SK-N-SH (cell line): ENCODE measurements around the gene LARP6. TPM values are rescaled to one million over a fixed set of nuclear protein-coding genes. Genes with fewer than 3 reads are reported as not detected.

Experiments used
- CTCF ChIA-PET: fragments of 300-600, 350-600 bp; formaldehyde crosslinking; extraction: SDS; loops from one replicate; lab custom pipeline; 2021; lab: Yijun Ruan, JAX
- POLR2A ChIA-PET: fragments of 350-600 bp; sonication (Branson Sonifier 250); formaldehyde crosslinking; extraction: SDS; loops from one replicate; lab custom pipeline; 2020; ENCODE audit warnings: antibody characterized with exemption, inconsistent platforms; lab: Yijun Ruan, JAX
- DNase-seq: peaks from one replicate; pipeline ENCODE4 v3.0.0; 2012
- H2AFZ ChIP-seq: fragments of 200-600 bp; sonication (generic); 2 replicates; pipeline ENCODE4 v1.8.1; 2016; ENCODE audit warnings: antibody characterized with exemption, mild to moderate bottlenecking, low read depth
- H3F3A ChIP-seq: fragments of 200-600 bp; sonication (generic); replicated peaks from 2 replicates; pipeline ENCODE3; 2016; ENCODE audit warnings: antibody characterized with exemption, mild to moderate bottlenecking; ENCODE audit not compliant: insufficient read depth
- H3K27ac ChIP-seq, 2 experiments: fragments of 200-500 bp in 1 of 2; fragments of 200-600 bp in 1 of 2; sonication (Bioruptor generic) in 1 of 2; sonication (generic), shearing (Covaris generic) in 1 of 2; 2 replicates each; pipeline versions ENCODE4 v1.5.1 to v1.6.1; 2014 to 2016; ENCODE audit warnings: low read depth in 2 of 2, inconsistent platforms in 1 of 2, low read length in 1 of 2, mild to moderate bottlenecking in 1 of 2, mixed read lengths in 1 of 2
- H3K27me3 ChIP-seq: fragments of 200-600 bp; sonication (generic), shearing (Covaris generic); 2 replicates; pipeline ENCODE4 v1.6.1; 2016; ENCODE audit warnings: mixed run types; ENCODE audit not compliant: insufficient read depth
- H3K36me3 ChIP-seq, 2 experiments: fragments of 200-500 bp in 1 of 2; fragments of 200-600 bp in 1 of 2; sonication (Bioruptor generic) in 1 of 2; sonication (generic) in 1 of 2; replicated peaks in 1 of 2; 2 replicates each; pipeline versions ENCODE3 to v1.5.1; 2014 to 2016; ENCODE audit warnings: low read length in 1 of 2, mild to moderate bottlenecking in 1 of 2; ENCODE audit not compliant: insufficient read depth in 2 of 2, control insufficient read depth in 1 of 2
- H3K4me1 ChIP-seq, 2 experiments: fragments of 200-500 bp in 1 of 2; fragments of 200-600 bp in 1 of 2; sonication (Bioruptor generic) in 1 of 2; sonication (generic), shearing (Covaris generic) in 1 of 2; 2 replicates each; pipeline versions ENCODE4 v1.5.1 to v1.6.1; 2014 to 2016; ENCODE audit warnings: low read depth in 1 of 2, low read length in 1 of 2, mixed run types in 1 of 2; ENCODE audit not compliant: insufficient read depth in 2 of 2, control insufficient read depth in 1 of 2
- H3K4me2 ChIP-seq: fragments of 200-600 bp; sonication (generic), shearing (Covaris generic); 2 replicates; pipeline ENCODE4 v1.6.1; 2017; ENCODE audit warnings: mixed run types
- H3K4me3 ChIP-seq, 2 experiments: fragments of 200-500 bp in 1 of 2; fragments of 200-600 bp in 1 of 2; sonication (Bioruptor generic) in 1 of 2; sonication (generic), shearing (Covaris generic) in 1 of 2; 2 replicates each; pipeline versions ENCODE4 v1.5.1 to v1.8.1; 2014 to 2016; ENCODE audit warnings: low read depth in 2 of 2, inconsistent platforms in 1 of 2, low read length in 1 of 2, mild to moderate bottlenecking in 1 of 2, mixed read lengths in 1 of 2, moderate library complexity in 1 of 2
- H3K79me2 ChIP-seq: fragments of 200-600 bp; sonication (generic); 2 replicates; pipeline ENCODE4 v1.8.1; 2017; ENCODE audit warnings: mild to moderate bottlenecking; ENCODE audit not compliant: insufficient read depth
- H3K9ac ChIP-seq: fragments of 200-600 bp; sonication (generic); 2 replicates; pipeline ENCODE4 v1.6.1; 2017; ENCODE audit warnings: mixed run types
- H3K9me2 ChIP-seq: fragments of 200-600 bp; sonication (generic); 2 replicates; pipeline ENCODE4 v1.6.1; 2017; ENCODE audit warnings: mixed run types
- H3K9me3 ChIP-seq: fragments of 200-600 bp; sonication (generic); 2 replicates; pipeline ENCODE4 v1.6.1; 2017; ENCODE audit warnings: mixed run types, mild to moderate bottlenecking, moderate library complexity
- H4K20me1 ChIP-seq: fragments of 200-600 bp; sonication (generic); 2 replicates; pipeline ENCODE4 v1.6.1; 2017; ENCODE audit warnings: mild to moderate bottlenecking, mixed run types; ENCODE audit not compliant: insufficient read depth
- EP300 ChIP-seq, 2 experiments: IDR thresholded peaks; 2 replicates each; pipeline versions ENCODE4 v1.4.0 to v1.6.1; 2012; ENCODE audit warnings: borderline replicate concordance in 1 of 2, low read depth in 1 of 2, low read length in 1 of 2
- EZH2phosphoT487 ChIP-seq: fragments of 200-600 bp; sonication (generic); IDR thresholded peaks from 2 replicates; pipeline ENCODE4 v1.6.1; 2017; ENCODE audit warnings: low read depth, mixed run types, mild to moderate bottlenecking, antibody characterized with exemption, moderate library complexity, borderline replicate concordance
- FOSL2 ChIP-seq: IDR thresholded peaks from 2 replicates; pipeline ENCODE4 v1.4.0; 2012; ENCODE audit warnings: low read depth, mild to moderate bottlenecking, moderate library complexity, borderline replicate concordance
- FOXJ3 ChIP-seq: sonication (generic); formaldehyde crosslinking; IDR thresholded peaks from 2 replicates; pipeline ENCODE4 v1.5.1; 2020; ENCODE audit warnings: mild to moderate bottlenecking, missing genetic modification reagents
- MEF2A ChIP-seq: IDR thresholded peaks from 2 replicates; pipeline ENCODE4 v1.4.0; 2012; ENCODE audit warnings: low read depth, borderline replicate concordance
- POLR2AphosphoS5 ChIP-seq: IDR thresholded peaks from 2 replicates; pipeline ENCODE4 v1.6.1; 2012; ENCODE audit warnings: low read depth, low read length
- RAD21 ChIP-seq: IDR thresholded peaks from 2 replicates; pipeline ENCODE4 v1.6.1; 2012; ENCODE audit warnings: mild to moderate bottlenecking, low read length
- RCOR1 ChIP-seq: fragments of 150-350 bp; IDR thresholded peaks from 2 replicates; pipeline ENCODE4 v1.6.1; 2017; ENCODE audit warnings: antibody characterized with exemption, low read length
- SMC3 ChIP-seq: IDR thresholded peaks from 2 replicates; pipeline ENCODE4 v1.6.1; 2012; ENCODE audit warnings: low read depth, low read length, improper control_type of control experiment
- TAF1 ChIP-seq: IDR thresholded peaks from 2 replicates; pipeline ENCODE4 v1.6.1; 2012; ENCODE audit warnings: low read depth, mild to moderate bottlenecking, low read length, moderate library complexity, borderline replicate concordance
- YY1 ChIP-seq: IDR thresholded peaks from 2 replicates; pipeline ENCODE4 v1.4.0; 2012; ENCODE audit warnings: low read depth, mild to moderate bottlenecking
- WGBS: methylation state at CpG from one replicate; pipeline ENCODE4 v1.1.6; 2017; ENCODE audit warnings: low lambda C conversion rate; 5-methylcytosine and 5-hydroxymethylcytosine counted together
- polyA plus RNA-seq, 3 experiments: library from polyadenylated mRNA; depleted of rRNA; stranded (reverse); fragments of >200 nt; gene quantifications; 2 replicates each; pipeline ENCODE4 v1.2.3, GENCODE V29; 2012
- TF ChIP-seq, protein P1 (sequence below): fragments of 150-350 bp; IDR thresholded peaks from 2 replicates; pipeline ENCODE4 v1.6.1; 2016; ENCODE audit warnings: mild to moderate bottlenecking, low read depth, low read length
- TF ChIP-seq, protein P2 (sequence below): IDR thresholded peaks from 2 replicates; pipeline ENCODE4 v1.4.0; 2012; ENCODE audit warnings: low read depth, borderline replicate concordance
- TF ChIP-seq, protein P3 (sequence below): IDR thresholded peaks from 2 replicates; pipeline ENCODE4 v1.4.0; 2012; ENCODE audit warnings: low read depth

The LARP6 gene
- polyA plus RNA-seq, 1 of the 3 experiments (the other 2 are of a cell fraction): 236 TPM

DNA sequence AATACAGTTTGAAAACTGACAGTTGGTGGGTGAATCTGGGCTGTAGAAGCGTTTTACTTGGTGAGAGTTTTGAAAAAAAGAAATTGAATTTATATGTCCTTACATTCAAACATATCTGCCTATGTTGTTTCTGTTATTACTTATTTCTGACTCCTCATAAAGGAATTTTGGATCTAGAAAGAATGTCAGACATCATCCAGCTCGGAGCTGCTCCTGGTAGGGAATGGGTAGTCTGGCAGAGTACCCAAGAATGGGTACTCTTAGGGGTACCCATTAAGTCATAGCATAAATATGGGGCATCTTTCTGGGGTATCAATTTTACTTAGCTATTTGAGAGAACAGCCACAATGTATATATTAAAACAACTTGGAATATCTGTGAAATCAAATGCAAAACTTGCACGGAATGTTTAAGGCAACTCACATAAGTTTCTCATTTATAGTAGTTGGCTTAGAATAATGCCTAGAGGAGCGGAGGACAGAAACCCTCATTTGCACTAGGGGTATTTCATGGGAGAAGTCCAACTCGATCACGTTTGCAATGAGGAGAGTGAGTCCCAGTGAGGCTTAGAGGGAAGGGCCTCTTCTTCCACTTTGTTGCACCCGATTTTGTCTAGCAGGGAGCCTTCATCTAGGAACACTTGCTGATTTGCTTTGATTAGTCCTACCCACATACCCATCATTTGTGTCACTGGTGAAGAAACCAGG lies 2.4 kb upstream of the LARP6 start (continued):
- TF ChIP-seq EP300 (IDR thresholded peaks at IDR 0.05; ENCODE audit: borderline replicate concordance in 1 of 2, low read depth in 1 of 2, low read length in 1 of 2) (peak in 1 of 2 experiments; percentile 62; a peak in 2 of 4 replicates), FOSL2 (peak; percentile 70; the same call in 1 of the 2 replicates), POLR2AphosphoS5 (no peak; the same call in 1 of the 2 replicates), FOXJ3 (CRISPR knock-in tag) (no peak)
- TF ChIP-seq, protein P1, sequence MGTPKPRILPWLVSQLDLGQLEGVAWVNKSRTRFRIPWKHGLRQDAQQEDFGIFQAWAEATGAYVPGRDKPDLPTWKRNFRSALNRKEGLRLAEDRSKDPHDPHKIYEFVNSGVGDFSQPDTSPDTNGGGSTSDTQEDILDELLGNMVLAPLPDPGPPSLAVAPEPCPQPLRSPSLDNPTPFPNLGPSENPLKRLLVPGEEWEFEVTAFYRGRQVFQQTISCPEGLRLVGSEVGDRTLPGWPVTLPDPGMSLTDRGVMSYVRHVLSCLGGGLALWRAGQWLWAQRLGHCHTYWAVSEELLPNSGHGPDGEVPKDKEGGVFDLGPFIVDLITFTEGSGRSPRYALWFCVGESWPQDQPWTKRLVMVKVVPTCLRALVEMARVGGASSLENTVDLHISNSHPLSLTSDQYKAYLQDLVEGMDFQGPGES: no peak
- TF ChIP-seq, protein P2, sequence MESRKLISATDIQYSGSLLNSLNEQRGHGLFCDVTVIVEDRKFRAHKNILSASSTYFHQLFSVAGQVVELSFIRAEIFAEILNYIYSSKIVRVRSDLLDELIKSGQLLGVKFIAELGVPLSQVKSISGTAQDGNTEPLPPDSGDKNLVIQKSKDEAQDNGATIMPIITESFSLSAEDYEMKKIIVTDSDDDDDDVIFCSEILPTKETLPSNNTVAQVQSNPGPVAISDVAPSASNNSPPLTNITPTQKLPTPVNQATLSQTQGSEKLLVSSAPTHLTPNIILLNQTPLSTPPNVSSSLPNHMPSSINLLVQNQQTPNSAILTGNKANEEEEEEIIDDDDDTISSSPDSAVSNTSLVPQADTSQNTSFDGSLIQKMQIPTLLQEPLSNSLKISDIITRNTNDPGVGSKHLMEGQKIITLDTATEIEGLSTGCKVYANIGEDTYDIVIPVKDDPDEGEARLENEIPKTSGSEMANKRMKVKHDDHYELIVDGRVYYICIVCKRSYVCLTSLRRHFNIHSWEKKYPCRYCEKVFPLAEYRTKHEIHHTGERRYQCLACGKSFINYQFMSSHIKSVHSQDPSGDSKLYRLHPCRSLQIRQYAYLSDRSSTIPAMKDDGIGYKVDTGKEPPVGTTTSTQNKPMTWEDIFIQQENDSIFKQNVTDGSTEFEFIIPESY: 0 out of 2 replicates have a peak, but pooled peaks have one; percentile 2
- TF ChIP-seq, all 33 proteins: peak for 9

DNA sequence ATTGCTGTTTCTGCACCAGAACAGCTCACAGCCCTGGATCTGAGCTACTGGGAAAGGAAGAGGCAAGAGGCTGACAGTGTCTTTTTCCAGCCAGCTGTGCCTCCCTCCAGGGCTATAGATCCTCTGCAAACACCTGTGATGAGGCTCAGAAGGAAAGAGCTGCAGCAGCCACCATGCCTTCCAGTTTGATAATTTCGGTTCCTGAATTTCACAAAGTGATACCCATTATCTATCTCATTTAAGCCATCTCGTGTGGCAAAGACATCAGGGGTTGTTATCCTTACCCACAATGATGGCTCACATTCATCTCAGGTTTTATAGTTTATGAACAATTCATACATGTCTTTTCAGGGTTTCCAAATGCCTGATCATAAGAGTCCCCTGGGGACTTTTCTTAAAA lies 1.8 kb upstream of the LARP6 start:
- no peaks in the 10 kb centered on the region for H3K9me3 ChIP-seq
- ChIA-PET POLR2A (no interaction called here), CTCF (interaction anchor here (0.6 to 2.2 kb wide), 3 partner anchors 13 to 19 kb away, joined by 3 to 12 read pairs (median 3); no protein-coding TSS in a partner anchor)
- peaks cover 11 to 13% of the 10 kb centered on the region in 2 experiments for H3K36me3 ChIP-seq
- H3K79me2 ChIP-seq: peaks cover 36% of the 10 kb centered on the region
- H3F3A ChIP-seq: peaks cover 51% of the 10 kb centered on the region
- TF ChIP-seq TAF1: no peak
- TF ChIP-seq, protein P1: no peak
- TF ChIP-seq YY1: no peak
- TF ChIP-seq RAD21: no peak
- TF ChIP-seq RCOR1: no peak
- no peak for TF ChIP-seq SMC3
- TF ChIP-seq EZH2phosphoT487: no peak
- TF ChIP-seq, protein P3, sequence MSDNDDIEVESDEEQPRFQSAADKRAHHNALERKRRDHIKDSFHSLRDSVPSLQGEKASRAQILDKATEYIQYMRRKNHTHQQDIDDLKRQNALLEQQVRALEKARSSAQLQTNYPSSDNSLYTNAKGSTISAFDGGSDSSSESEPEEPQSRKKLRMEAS: no peak
- no peak for TF ChIP-seq MEF2A
- TF ChIP-seq EP300 (IDR thresholded peaks at IDR 0.05; ENCODE audit: borderline replicate concordance in 1 of 2, low read depth in 1 of 2, low read length in 1 of 2): no peak
- 57% methylated on average over 2 of the region's 2 CpGs for WGBS
- no peaks in the 10 kb centered on the region for H3K27me3 ChIP-seq
- no peak for DNase-seq
- H3K9me2 ChIP-seq: no peaks in the 10 kb centered on the region
- 0 out of 2 replicates have a peak overlapping the region, but pooled peaks have one; percentile 4 for H2AFZ ChIP-seq
- H3K27ac ChIP-seq: peak overlapping the region; percentile 82 to 97; a peak in 3 of 4 replicates
- H3K4me1 ChIP-seq: peaks cover 16 to 24% of the 10 kb centered on the region in 2 experiments
- peak overlapping the region; percentile 66 for H3K4me2 ChIP-seq
- peak overlapping the region; percentile 94 for H3K9ac ChIP-seq
- peaks cover 12% of the 10 kb centered on the region; the same call in 1 of the 2 replicates for H4K20me1 ChIP-seq
- H3K4me3 ChIP-seq: no peak overlapping the region
